MM.1S (cell line): ENCODE measurements around the gene FGD4.

ENCODE experiments used
- EZH2 ChIP-seq: fragments of 300-600 bp; sonication (generic); optimal IDR thresholded peaks from 2 replicates; pipeline ENCODE3; 2017; ENCODE audit warnings: low read depth, mild to moderate bottlenecking, antibody characterized with exemption, low read length, mixed read lengths
- EZH2phosphoT487 ChIP-seq: fragments of 300-600 bp; sonication (generic); IDR thresholded peaks from 2 replicates; pipeline ENCODE4 v1.6.1; 2018; ENCODE audit warnings: antibody characterized with exemption, low read length
- TF ChIP-seq, protein P1 (sequence below): fragments of 300-600 bp; sonication (generic); IDR thresholded peaks from 2 replicates; pipeline ENCODE4 v1.5.1; 2016; ENCODE audit warnings: antibody characterized with exemption, low read length, mixed read lengths

GRCh38 chr12:32686340-32686739, 287.0 kb downstream of the FGD4 start:
- TF ChIP-seq, protein P1, sequence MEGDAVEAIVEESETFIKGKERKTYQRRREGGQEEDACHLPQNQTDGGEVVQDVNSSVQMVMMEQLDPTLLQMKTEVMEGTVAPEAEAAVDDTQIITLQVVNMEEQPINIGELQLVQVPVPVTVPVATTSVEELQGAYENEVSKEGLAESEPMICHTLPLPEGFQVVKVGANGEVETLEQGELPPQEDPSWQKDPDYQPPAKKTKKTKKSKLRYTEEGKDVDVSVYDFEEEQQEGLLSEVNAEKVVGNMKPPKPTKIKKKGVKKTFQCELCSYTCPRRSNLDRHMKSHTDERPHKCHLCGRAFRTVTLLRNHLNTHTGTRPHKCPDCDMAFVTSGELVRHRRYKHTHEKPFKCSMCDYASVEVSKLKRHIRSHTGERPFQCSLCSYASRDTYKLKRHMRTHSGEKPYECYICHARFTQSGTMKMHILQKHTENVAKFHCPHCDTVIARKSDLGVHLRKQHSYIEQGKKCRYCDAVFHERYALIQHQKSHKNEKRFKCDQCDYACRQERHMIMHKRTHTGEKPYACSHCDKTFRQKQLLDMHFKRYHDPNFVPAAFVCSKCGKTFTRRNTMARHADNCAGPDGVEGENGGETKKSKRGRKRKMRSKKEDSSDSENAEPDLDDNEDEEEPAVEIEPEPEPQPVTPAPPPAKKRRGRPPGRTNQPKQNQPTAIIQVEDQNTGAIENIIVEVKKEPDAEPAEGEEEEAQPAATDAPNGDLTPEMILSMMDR = no peak
- no peak for TF ChIP-seq EZH2phosphoT487
- no peak for TF ChIP-seq EZH2
